ENCODE results near the gene CMTM8.

CMTM8 gene

GRCh38 chr3:32354362-32354778 is 115.9 kb downstream of the CMTM8 start:
- Histone ChIP-seq H3K79me2 (ENCODE audit: insufficient read depth, low read depth) (no peaks in the 10 kb centered on the region), H3K27me3 (ENCODE audit: insufficient read depth, low read depth) (no peaks in the 10 kb centered on the region), H3K27ac (no peak overlapping the region), H2AFZ (ENCODE audit: low read depth) (no peak overlapping the region), H3K4me1 (ENCODE audit: low read depth, poor library complexity, severe bottlenecking) (no peaks in the 10 kb centered on the region), H3K9ac (no peak overlapping the region), H4K20me1 (ENCODE audit: insufficient read depth) (no peaks in the 10 kb centered on the region), H3K4me3 (IDR thresholded peaks at IDR 0.05; ENCODE audit: insufficient read depth, low read depth, low read length) (no peak overlapping the region), H3K36me3 (ENCODE audit: insufficient read depth) (no peaks in the 10 kb centered on the region), H3K4me2 (no peak overlapping the region)
- no peak for TF ChIP-seq CTCF (conservative IDR thresholded peaks at IDR 0.05; ENCODE audit: low read depth, low read length)

- H3K27me3 ChIP-seq (ENCODE audit: insufficient read depth, low read depth): no peaks in the 10 kb centered on the region
- TF ChIP-seq CTCF (conservative IDR thresholded peaks at IDR 0.05; ENCODE audit: low read depth, low read length): no peak
- H3K4me1 ChIP-seq (ENCODE audit: low read depth, poor library complexity, severe bottlenecking): no peaks in the 10 kb centered on the region
- H3K27ac ChIP-seq: no peak overlapping the region
- H3K9ac ChIP-seq: no peak overlapping the region
- no peaks in the 10 kb centered on the region for H4K20me1 ChIP-seq (ENCODE audit: insufficient read depth)
- no peak overlapping the region for H2AFZ ChIP-seq (ENCODE audit: low read depth)
- no peaks in the 10 kb centered on the region for H3K36me3 ChIP-seq (ENCODE audit: insufficient read depth)
- H3K79me2 ChIP-seq (ENCODE audit: insufficient read depth, low read depth): no peaks in the 10 kb centered on the region
- no peak overlapping the region for H3K4me3 ChIP-seq (IDR thresholded peaks at IDR 0.05; ENCODE audit: insufficient read depth, low read depth, low read length)
- H3K4me2 ChIP-seq: no peak overlapping the region
These were observed 117.3 kb downstream of the CMTM8 start for GRCh38 chr3:32355751-32356291.

GRCh38 chr3:32359766-32360492 is 121.4 kb downstream of the CMTM8 start:
- no peaks in the 10 kb centered on the region for H3K4me1 ChIP-seq (ENCODE audit: low read depth, poor library complexity, severe bottlenecking)
- H3K27me3 ChIP-seq (ENCODE audit: insufficient read depth, low read depth): no peaks in the 10 kb centered on the region
- TF ChIP-seq CTCF (conservative IDR thresholded peaks at IDR 0.05; ENCODE audit: low read depth, low read length): no peak
- no peaks in the 10 kb centered on the region for H4K20me1 ChIP-seq (ENCODE audit: insufficient read depth)
- no peaks in the 10 kb centered on the region for H3K79me2 ChIP-seq (ENCODE audit: insufficient read depth, low read depth)
- H3K4me2 ChIP-seq: no peak overlapping the region
- H3K4me3 ChIP-seq (IDR thresholded peaks at IDR 0.05; ENCODE audit: insufficient read depth, low read depth, low read length): no peak overlapping the region
- no peak overlapping the region for H3K9ac ChIP-seq
- H2AFZ ChIP-seq (ENCODE audit: low read depth): no peak overlapping the region
- no peaks in the 10 kb centered on the region for H3K36me3 ChIP-seq (ENCODE audit: insufficient read depth)
- H3K27ac ChIP-seq: no peak overlapping the region

GRCh38 chr3:32360493-32360827 is 122.0 kb downstream of the CMTM8 start:
- H3K9ac ChIP-seq: no peak overlapping the region
- H3K4me2 ChIP-seq: no peak overlapping the region
- TF ChIP-seq CTCF (conservative IDR thresholded peaks at IDR 0.05; ENCODE audit: low read depth, low read length): no peak
- H3K4me1 ChIP-seq (ENCODE audit: low read depth, poor library complexity, severe bottlenecking): peaks cover 5% of the 10 kb centered on the region
- H3K27ac ChIP-seq: no peak overlapping the region
- H4K20me1 ChIP-seq (ENCODE audit: insufficient read depth): no peaks in the 10 kb centered on the region
- no peak overlapping the region for H3K4me3 ChIP-seq (IDR thresholded peaks at IDR 0.05; ENCODE audit: insufficient read depth, low read depth, low read length)
- no peaks in the 10 kb centered on the region for H3K36me3 ChIP-seq (ENCODE audit: insufficient read depth)
- no peaks in the 10 kb centered on the region for H3K79me2 ChIP-seq (ENCODE audit: insufficient read depth, low read depth)
- H2AFZ ChIP-seq (ENCODE audit: low read depth): no peak overlapping the region
- no peaks in the 10 kb centered on the region for H3K27me3 ChIP-seq (ENCODE audit: insufficient read depth, low read depth)

Data from KMS-11 (cell line).